Hepatocyte (in vitro differentiated cells): ENCODE measurements around the gene MAN1C1. TPM values are rescaled to one million over a fixed set of nuclear protein-coding genes. Genes with fewer than 3 reads are reported as not detected.

Experiments used
- DNase-seq: peaks from one replicate; pipeline ENCODE4 v3.0.0-alpha.2; 2016; ENCODE audit warnings: low spot score
- H2AFZ ChIP-seq: fragments of 200-600 bp; sonication (generic); 2 replicates; pipeline ENCODE4 v1.6.0; 2016; ENCODE audit warnings: antibody characterized with exemption, mild to moderate bottlenecking
- H3K27ac ChIP-seq: fragments of 200-600 bp; sonication (generic); 2 replicates; pipeline ENCODE4 v1.5.1; 2016; ENCODE audit warnings: mild to moderate bottlenecking
- H3K27me3 ChIP-seq: fragments of 200-600 bp; sonication (generic); 2 replicates; pipeline ENCODE4 v1.6.1; 2016
- H3K36me3 ChIP-seq: fragments of 200-600 bp; sonication (generic); replicated peaks from 2 replicates; pipeline ENCODE4 v1.5.1; 2016; ENCODE audit warnings: low read depth; ENCODE audit not compliant: insufficient read depth
- H3K4me1 ChIP-seq: fragments of 200-600 bp; sonication (generic); 2 replicates; pipeline ENCODE4 v1.5.1; 2016; ENCODE audit warnings: mild to moderate bottlenecking, moderate library complexity; ENCODE audit not compliant: insufficient read depth
- H3K4me2 ChIP-seq: fragments of 200-600 bp; sonication (generic); 2 replicates; pipeline ENCODE4 v1.6.0; 2016
- H3K4me3 ChIP-seq: fragments of 200-600 bp; sonication (generic); 2 replicates; pipeline ENCODE4 v1.5.1; 2016; ENCODE audit warnings: mild to moderate bottlenecking
- H3K79me2 ChIP-seq: fragments of 200-600 bp; sonication (generic); 2 replicates; pipeline ENCODE4 v1.6.0; 2017; ENCODE audit warnings: mild to moderate bottlenecking
- H3K9me2 ChIP-seq: fragments of 200-600 bp; sonication (generic); replicated peaks from 2 replicates; pipeline ENCODE4 v1.6.0; 2017; ENCODE audit warnings: mild to moderate bottlenecking; ENCODE audit not compliant: insufficient read depth
- H3K9me3 ChIP-seq: fragments of 200-600 bp; sonication (generic); 2 replicates; pipeline ENCODE4 v1.5.1; 2016; ENCODE audit warnings: low read depth, mild to moderate bottlenecking
- H4K20me1 ChIP-seq: fragments of 200-600 bp; sonication (generic); 2 replicates; pipeline ENCODE4 v1.6.0; 2016; ENCODE audit warnings: mild to moderate bottlenecking; ENCODE audit not compliant: insufficient read depth, poor library complexity, severe bottlenecking
- EZH2 ChIP-seq: fragments of 200-600 bp; sonication (generic); IDR thresholded peaks from 2 replicates; pipeline ENCODE4 v1.6.1; 2016; ENCODE audit warnings: antibody characterized with exemption, mild to moderate bottlenecking, borderline replicate concordance
- EZH2phosphoT487 ChIP-seq: fragments of 200-600 bp; sonication (generic); IDR thresholded peaks from one replicate; pipeline ENCODE4 v1.6.1; 2018; ENCODE audit warnings: antibody characterized with exemption, mild to moderate bottlenecking, low read depth, moderate library complexity; ENCODE audit not compliant: unreplicated experiment, severe bottlenecking
- WGBS: methylation state at CpG from one replicate; pipeline ENCODE4 v1.1.6; 2016; ENCODE audit warnings: low lambda C conversion rate; ENCODE audit errors: missing lambda C conversion rate; 5-methylcytosine and 5-hydroxymethylcytosine counted together
- polyA plus RNA-seq: library from polyadenylated mRNA; unstranded; fragments of >200 nt; fragmentation: Nextera tagmentation; extraction: Ambion mirVana; gene quantifications from 2 replicates; pipeline ENCODE4 v1.2.1, GENCODE V29; 2016
- total RNA-seq: library from RNA; depleted of rRNA; stranded (reverse); fragments of >200 nt; gene quantifications from 2 replicates; pipeline ENCODE4 v1.2.3, GENCODE V29; 2014
- TF ChIP-seq, protein P1 (sequence below): fragments of 200-600 bp; sonication (generic); IDR thresholded peaks from 2 replicates; pipeline ENCODE4 v1.5.1; 2016; ENCODE audit warnings: antibody characterized with exemption, mild to moderate bottlenecking; ENCODE audit not compliant: poor library complexity

Gene MAN1C1
- total and polyA plus RNA-seq, 2 experiments from 2014 or later, result 20.6 to 29.3 TPM

DNA sequence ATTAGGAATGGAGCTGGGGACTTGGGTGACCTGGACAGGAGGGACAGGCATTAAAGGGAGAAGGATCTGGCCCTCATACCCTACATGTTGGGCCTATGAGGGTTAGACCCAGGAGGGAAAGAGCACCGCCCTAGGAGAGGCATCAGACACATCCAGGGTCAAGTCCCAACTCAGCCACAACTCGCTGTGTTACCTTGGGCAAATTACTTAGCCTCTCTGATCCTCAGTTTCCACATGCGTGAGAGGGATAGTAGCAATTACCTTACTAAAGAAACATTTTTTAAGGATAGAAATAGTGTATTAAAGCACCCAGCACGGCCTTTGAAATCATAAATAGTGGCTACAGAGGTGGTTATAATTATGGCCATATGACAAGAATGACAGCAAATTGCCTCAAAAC lies 163.3 kb downstream of the MAN1C1 start:
- WGBS, result 82% methylated on average over 4 of the region's 4 CpGs
- no peaks in the 10 kb centered on the region for H3K36me3 ChIP-seq

DNA sequence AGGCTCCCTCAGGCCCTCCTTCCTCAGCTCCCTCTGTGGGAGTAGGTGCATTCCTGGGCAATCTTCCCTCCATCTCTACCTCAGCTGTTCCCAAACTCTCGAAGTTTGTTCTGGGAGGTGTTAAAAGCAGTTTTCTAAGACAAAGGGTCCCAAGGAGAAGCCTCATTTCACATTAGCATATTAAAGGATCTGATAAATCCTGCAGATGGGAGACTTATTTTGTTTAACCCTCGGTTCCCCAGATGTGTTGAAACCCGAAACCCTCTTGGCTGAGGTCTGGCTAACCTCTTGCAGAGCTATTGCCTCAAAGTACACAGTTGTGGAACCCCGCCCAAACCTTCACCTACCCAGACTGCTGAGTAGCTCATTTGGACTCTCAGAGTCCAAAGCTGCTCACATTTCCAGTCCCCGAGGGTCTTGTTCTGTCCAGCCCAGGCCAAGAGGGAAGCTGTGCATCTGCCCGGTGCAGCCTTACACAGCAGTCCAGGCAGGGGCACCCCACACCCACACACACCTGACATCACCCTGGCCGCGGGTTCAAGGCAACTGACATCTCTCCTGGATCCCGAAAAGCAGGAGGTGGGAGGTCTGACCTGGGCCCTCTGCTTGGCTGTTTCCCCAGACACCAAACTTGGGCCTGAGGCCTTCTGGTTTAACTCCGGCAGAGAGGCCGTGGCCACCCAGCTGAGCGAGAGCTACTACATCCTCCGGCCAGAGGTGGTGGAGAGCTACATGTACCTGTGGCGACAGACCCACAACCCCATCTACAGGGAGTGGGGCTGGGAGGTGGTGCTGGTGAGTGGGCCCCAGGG lies 163.9 kb downstream of the MAN1C1 start:
- 68% methylated on average over 14 of the region's 14 CpGs for WGBS
- Histone ChIP-seq H3K4me2 (peak overlapping the region; percentile 18), H4K20me1 (no peaks in the 10 kb centered on the region), H3K4me1 (peaks cover 34% of the 10 kb centered on the region), H3K4me3 (no peak overlapping the region), H3K9me3 (no peaks in the 10 kb centered on the region), H3K36me3 (no peaks in the 10 kb centered on the region), H2AFZ (no peak overlapping the region), H3K27ac (peak overlapping the region; percentile 68), H3K27me3 (no peaks in the 10 kb centered on the region), H3K9me2 (no peaks in the 10 kb centered on the region), H3K79me2 (no peaks in the 10 kb centered on the region)
- no peak for TF ChIP-seq EZH2
- peak; percentile 60 for DNase-seq

More for the DNA sequence above, 163.3 kb downstream of the MAN1C1 start:
- H3K4me2 ChIP-seq, result peak overlapping the region; percentile 18
- no peak overlapping the region for H3K4me3 ChIP-seq
- peaks cover 34% of the 10 kb centered on the region for H3K4me1 ChIP-seq
- no peaks in the 10 kb centered on the region for H4K20me1 ChIP-seq
- peak overlapping the region; percentile 68 for H3K27ac ChIP-seq
- TF ChIP-seq EZH2phosphoT487 (no peak), EZH2 (no peak)
- TF ChIP-seq, protein P1, sequence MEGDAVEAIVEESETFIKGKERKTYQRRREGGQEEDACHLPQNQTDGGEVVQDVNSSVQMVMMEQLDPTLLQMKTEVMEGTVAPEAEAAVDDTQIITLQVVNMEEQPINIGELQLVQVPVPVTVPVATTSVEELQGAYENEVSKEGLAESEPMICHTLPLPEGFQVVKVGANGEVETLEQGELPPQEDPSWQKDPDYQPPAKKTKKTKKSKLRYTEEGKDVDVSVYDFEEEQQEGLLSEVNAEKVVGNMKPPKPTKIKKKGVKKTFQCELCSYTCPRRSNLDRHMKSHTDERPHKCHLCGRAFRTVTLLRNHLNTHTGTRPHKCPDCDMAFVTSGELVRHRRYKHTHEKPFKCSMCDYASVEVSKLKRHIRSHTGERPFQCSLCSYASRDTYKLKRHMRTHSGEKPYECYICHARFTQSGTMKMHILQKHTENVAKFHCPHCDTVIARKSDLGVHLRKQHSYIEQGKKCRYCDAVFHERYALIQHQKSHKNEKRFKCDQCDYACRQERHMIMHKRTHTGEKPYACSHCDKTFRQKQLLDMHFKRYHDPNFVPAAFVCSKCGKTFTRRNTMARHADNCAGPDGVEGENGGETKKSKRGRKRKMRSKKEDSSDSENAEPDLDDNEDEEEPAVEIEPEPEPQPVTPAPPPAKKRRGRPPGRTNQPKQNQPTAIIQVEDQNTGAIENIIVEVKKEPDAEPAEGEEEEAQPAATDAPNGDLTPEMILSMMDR, result no peak
- H3K27me3 ChIP-seq, result no peaks in the 10 kb centered on the region
- H3K79me2 ChIP-seq, result no peaks in the 10 kb centered on the region
- no peak overlapping the region for H2AFZ ChIP-seq
- no peaks in the 10 kb centered on the region for H3K9me2 ChIP-seq
- H3K9me3 ChIP-seq, result no peaks in the 10 kb centered on the region
- no peak for DNase-seq

DNA sequence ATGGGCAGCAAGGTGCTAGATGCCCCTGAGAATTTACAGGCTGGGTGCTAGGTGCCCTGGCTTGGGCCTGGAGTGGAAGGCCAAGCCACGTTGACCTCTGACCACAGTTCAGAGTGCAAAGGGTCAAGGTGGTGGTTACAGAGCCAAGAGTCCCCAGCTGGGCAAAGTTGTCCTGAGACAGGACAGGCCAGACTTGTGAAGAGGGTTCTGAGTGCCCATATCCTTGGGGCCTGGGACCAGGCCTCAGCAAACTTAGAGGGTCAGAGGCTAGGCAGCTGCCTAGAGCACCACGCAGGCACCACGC lies 164.5 kb downstream of the MAN1C1 start:
- no peak for DNase-seq
- Histone ChIP-seq H3K27ac (peak overlapping the region; percentile 53), H3K36me3 (no peaks in the 10 kb centered on the region), H3K79me2 (no peaks in the 10 kb centered on the region), H3K4me1 (peaks cover 36% of the 10 kb centered on the region), H3K9me3 (no peaks in the 10 kb centered on the region), H3K4me3 (no peak overlapping the region), H3K9me2 (no peaks in the 10 kb centered on the region), H3K27me3 (no peaks in the 10 kb centered on the region), H4K20me1 (no peaks in the 10 kb centered on the region), H3K4me2 (no peak overlapping the region), H2AFZ (no peak overlapping the region)
- TF ChIP-seq EZH2phosphoT487 (no peak), EZH2 (no peak)
- TF ChIP-seq, protein P1, result no peak
- 91% methylated on average over 3 of the region's 3 CpGs for WGBS

DNA sequence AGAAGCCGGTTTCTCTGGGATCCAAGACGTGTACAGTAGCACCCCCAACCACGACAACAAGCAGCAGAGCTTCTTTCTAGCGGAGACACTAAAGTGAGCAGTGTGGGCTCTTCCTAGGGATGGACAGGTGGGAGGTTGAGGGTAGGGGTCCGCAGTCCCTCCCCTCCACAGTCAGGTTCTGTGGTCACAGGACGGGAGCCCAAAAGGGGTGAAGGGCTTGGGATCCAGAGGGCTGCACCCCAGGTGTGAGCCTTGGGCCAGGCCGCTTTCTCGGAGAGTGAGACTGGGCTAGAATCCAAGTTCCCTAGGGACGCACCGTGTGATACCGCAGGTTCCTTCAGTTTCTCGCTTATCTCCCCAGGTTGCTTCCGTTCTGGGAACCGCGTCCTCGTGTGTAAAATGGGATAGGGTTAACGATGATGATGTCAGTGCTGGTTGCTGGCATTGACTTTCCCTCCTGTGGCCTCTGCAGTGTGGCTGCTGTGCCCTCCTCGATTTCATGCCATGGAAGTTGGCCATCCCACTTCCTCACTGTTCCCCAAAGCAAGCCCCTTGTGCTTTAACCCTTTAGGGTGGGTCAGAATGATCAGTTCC lies 166.1 kb downstream of the MAN1C1 start:
- no peak for DNase-seq
- no peaks in the 10 kb centered on the region for H4K20me1 ChIP-seq
- H3K27ac ChIP-seq, result no peak overlapping the region
- WGBS, result 81% methylated on average over 18 of the region's 18 CpGs
- H3K27me3 ChIP-seq, result no peaks in the 10 kb centered on the region
- TF ChIP-seq EZH2phosphoT487 (no peak), EZH2 (no peak)
- TF ChIP-seq, protein P1, result no peak
- H3K79me2 ChIP-seq, result no peaks in the 10 kb centered on the region
- no peak overlapping the region for H2AFZ ChIP-seq
- no peaks in the 10 kb centered on the region for H3K36me3 ChIP-seq
- H3K9me2 ChIP-seq, result no peaks in the 10 kb centered on the region
- H3K4me3 ChIP-seq, result no peak overlapping the region
- H3K9me3 ChIP-seq, result no peaks in the 10 kb centered on the region
- H3K4me2 ChIP-seq, result no peak overlapping the region
- H3K4me1 ChIP-seq, result peaks cover 43% of the 10 kb centered on the region
